Hematopoietic multipotent progenitor cell treated with erythropoietin and hydrocortisone succinate and interleukin-3 and kit ligand, for 8 days (in vitro differentiated cells): ENCODE results near the gene ATP6V0D1.
"Not testable (repeated sequence)": the region's sequence is repeated elsewhere in the genome, so short reads cannot be mapped to it uniquely, and the experiment has no call there.

Source experiments
- DNase-seq: peaks from one replicate; pipeline ENCODE4 v3.0.0-alpha.2; 2015

ATP6V0D1 gene

GRCh38 chr16:67425061-67425460 is 55.9 kb downstream of the ATP6V0D1 start:
- DNase-seq = no peak

GRCh38 chr16:67424261-67424615 is 56.7 kb downstream of the ATP6V0D1 start:
- DNase-seq = no peak

- DNase-seq = no peak
Measured at GRCh38 chr16:67423611-67424260, 57.2 kb downstream of the ATP6V0D1 start.

GRCh38 chr16:67423015-67423414 is 57.9 kb downstream of the ATP6V0D1 start:
- no peak for DNase-seq

GRCh38 chr16:67421030-67421429 is 59.9 kb downstream of the ATP6V0D1 start:
- no peak for DNase-seq

GRCh38 chr16:67419931-67420330 is 61.0 kb downstream of the ATP6V0D1 start:
- DNase-seq = no peak

GRCh38 chr16:67419502-67419901 is 61.5 kb downstream of the ATP6V0D1 start:
- DNase-seq = no peak

- no peak for DNase-seq
Measured at GRCh38 chr16:67417333-67418061, 63.5 kb downstream of the ATP6V0D1 start.

- DNase-seq = no peak
Measured at GRCh38 chr16:67415872-67416793, 64.8 kb downstream of the ATP6V0D1 start, which contains the start of gene ZDHHC1. ZDHHC1 (minus strand) TSS chr16:67416477; CDS start chr16:67407775, 8,702 bp downstream.

- not testable (repeated sequence) for DNase-seq
Measured at GRCh38 chr16:67415421-67415820, 65.5 kb downstream of the ATP6V0D1 start.

- DNase-seq = no peak
Measured at GRCh38 chr16:67413978-67414911, 66.7 kb downstream of the ATP6V0D1 start.

GRCh38 chr16:67412294-67412693 is 68.7 kb downstream of the ATP6V0D1 start:
- DNase-seq = no peak

- DNase-seq = no peak
Measured at GRCh38 chr16:67411339-67411738, 69.6 kb downstream of the ATP6V0D1 start.

- no peak for DNase-seq
Measured at GRCh38 chr16:67409631-67410030, 71.3 kb downstream of the ATP6V0D1 start.

- no peak for DNase-seq
Measured at GRCh38 chr16:67407788-67408452, 73.0 kb downstream of the ATP6V0D1 start.

GRCh38 chr16:67407176-67407787 is 73.7 kb downstream of the ATP6V0D1 start:
- no peak for DNase-seq

GRCh38 chr16:67406111-67406971 is 74.6 kb downstream of the ATP6V0D1 start:
- no peak for DNase-seq

- DNase-seq = no peak
Measured at GRCh38 chr16:67405336-67405735, 75.6 kb downstream of the ATP6V0D1 start.

- DNase-seq = no peak
Measured at GRCh38 chr16:67404740-67405226, 76.2 kb downstream of the ATP6V0D1 start.

GRCh38 chr16:67403976-67404555 is 76.9 kb downstream of the ATP6V0D1 start:
- no peak for DNase-seq
